Measurements from ENCODE around the gene CLPTM1L.

DNA sequence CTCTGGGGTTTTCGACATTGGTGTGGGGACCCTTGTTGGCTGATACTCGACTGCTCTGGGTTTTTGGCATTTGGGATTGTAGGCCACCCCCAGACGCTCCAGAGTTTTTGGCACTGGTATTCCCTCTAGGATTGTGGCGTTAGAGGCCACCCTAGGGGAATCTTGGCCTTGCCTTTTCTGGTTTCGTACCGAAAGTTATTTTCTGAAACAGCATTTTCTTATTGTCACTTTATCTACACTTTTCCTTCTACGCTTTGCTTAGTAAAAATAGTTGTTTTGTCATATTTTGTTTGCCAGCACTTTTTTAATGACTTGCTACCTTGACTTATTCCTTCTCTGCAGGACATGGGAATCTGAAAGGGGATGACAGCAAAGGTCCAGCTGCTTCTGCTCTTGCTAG lies 25.1 kb upstream of the CLPTM1L start:
- TF ChIP-seq, protein P1, sequence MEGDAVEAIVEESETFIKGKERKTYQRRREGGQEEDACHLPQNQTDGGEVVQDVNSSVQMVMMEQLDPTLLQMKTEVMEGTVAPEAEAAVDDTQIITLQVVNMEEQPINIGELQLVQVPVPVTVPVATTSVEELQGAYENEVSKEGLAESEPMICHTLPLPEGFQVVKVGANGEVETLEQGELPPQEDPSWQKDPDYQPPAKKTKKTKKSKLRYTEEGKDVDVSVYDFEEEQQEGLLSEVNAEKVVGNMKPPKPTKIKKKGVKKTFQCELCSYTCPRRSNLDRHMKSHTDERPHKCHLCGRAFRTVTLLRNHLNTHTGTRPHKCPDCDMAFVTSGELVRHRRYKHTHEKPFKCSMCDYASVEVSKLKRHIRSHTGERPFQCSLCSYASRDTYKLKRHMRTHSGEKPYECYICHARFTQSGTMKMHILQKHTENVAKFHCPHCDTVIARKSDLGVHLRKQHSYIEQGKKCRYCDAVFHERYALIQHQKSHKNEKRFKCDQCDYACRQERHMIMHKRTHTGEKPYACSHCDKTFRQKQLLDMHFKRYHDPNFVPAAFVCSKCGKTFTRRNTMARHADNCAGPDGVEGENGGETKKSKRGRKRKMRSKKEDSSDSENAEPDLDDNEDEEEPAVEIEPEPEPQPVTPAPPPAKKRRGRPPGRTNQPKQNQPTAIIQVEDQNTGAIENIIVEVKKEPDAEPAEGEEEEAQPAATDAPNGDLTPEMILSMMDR (conservative IDR thresholded peaks at IDR 0.05 in 1 of 2, IDR thresholded peaks at IDR 0.05 in 1 of 2; ENCODE audit: extremely low read depth in 1 of 2, insufficient read depth in 1 of 2, low read depth in 1 of 2, low read length in 2 of 2) = no peak
- no peak for TF ChIP-seq EZH2 (IDR thresholded peaks at IDR 0.05; ENCODE audit: borderline replicate concordance, low read length)

All from mammary epithelial cell (primary cell).